Measurements from ENCODE around the gene TMOD1. TPM values are rescaled to one million over a fixed set of nuclear protein-coding genes. Genes with fewer than 3 reads are reported as not detected.
"Not testable (repeated sequence)": the region's sequence is repeated elsewhere in the genome, so short reads cannot be mapped to it uniquely, and the experiment has no call there.

Gene TMOD1
- total and polyA plus RNA-seq, 2 of the 8 experiments (the other 6 are each of a cell fraction or from before 2014, with no cell fraction given), result 0.17 to 0.88 TPM

DNA sequence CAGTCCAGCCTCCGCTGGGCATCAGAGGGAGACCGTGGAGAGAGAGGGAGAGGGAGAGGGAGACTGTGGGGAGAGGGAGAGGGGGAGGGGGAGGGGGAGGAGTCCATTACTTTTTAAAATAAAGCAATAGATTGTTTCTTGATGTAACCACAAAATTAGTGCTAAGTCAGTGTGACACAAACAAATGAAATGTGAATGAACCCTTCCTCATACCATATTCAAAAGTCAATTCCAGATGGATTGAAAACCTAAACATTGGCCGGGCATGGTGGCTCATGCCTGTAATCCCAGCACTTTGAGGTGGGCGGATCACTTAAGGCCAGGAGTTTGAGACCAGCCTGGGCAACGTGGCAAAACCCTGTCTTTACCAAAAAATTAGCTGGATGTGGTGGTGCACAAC, 2.6 kb upstream of the TMOD1 start:
- H3K23ac ChIP-seq (ENCODE audit: insufficient read length); H2BK20ac ChIP-seq (ENCODE audit: low read length); H3K4me1 ChIP-seq (replicated peaks in 1 of 4; ENCODE audit: control insufficient read depth in 3 of 4, insufficient read depth in 4 of 4, low read length in 3 of 4); H3K79me2 ChIP-seq (ENCODE audit: control insufficient read depth in 1 of 2, insufficient read depth in 2 of 2, low read length in 2 of 2); H2BK15ac ChIP-seq (ENCODE audit: low read length); H2AK5ac ChIP-seq (ENCODE audit: low read depth, low read length); H2BK5ac ChIP-seq (ENCODE audit: low read depth, low read length); H3K4me2 ChIP-seq (ENCODE audit: insufficient read depth in 1 of 2, low read depth in 2 of 2, low read length in 2 of 2); H4K20me1 ChIP-seq (replicated peaks in 1 of 2; ENCODE audit: control insufficient read depth in 1 of 2, insufficient read depth in 2 of 2, low read length in 2 of 2); H4K91ac ChIP-seq (replicated peaks; ENCODE audit: insufficient read length, low read length); H3K36me3 ChIP-seq (ENCODE audit: control insufficient read depth in 2 of 4, insufficient read depth in 4 of 4, low read length in 3 of 4); H3K4ac ChIP-seq (replicated peaks; ENCODE audit: insufficient read length, low read depth, low read length); H3K4me3 ChIP-seq (ENCODE audit: extremely low read depth in 1 of 4, insufficient read depth in 2 of 4, low read depth in 3 of 4, low read length in 4 of 4); DNase-seq (ENCODE audit: low read depth in 1 of 2, low spot score in 2 of 2); H3K14ac ChIP-seq (ENCODE audit: insufficient read length); CTCF ChIA-PET (ENCODE audit: partially characterized antibody); POLR2A ChIA-PET (ENCODE audit: partially characterized antibody); H2AFZ ChIP-seq (ENCODE audit: low read length); H3K9ac ChIP-seq (replicated peaks in 1 of 4; ENCODE audit: extremely low read depth in 1 of 4, low read depth in 3 of 4, low read length in 3 of 4); FAIRE-seq; H4K5ac ChIP-seq (ENCODE audit: insufficient read length, low read depth, low read length); H3K18ac ChIP-seq (ENCODE audit: extremely low read depth, low read length); H3K79me1 ChIP-seq (ENCODE audit: low read depth, low read length); H3K56ac ChIP-seq (replicated peaks; ENCODE audit: insufficient read length, low read depth, low read length); H2BK12ac ChIP-seq (ENCODE audit: low read depth, low read length); H3K27ac ChIP-seq (ENCODE audit: low read depth, low read length); H4K8ac ChIP-seq (ENCODE audit: extremely low read depth, insufficient read depth, low read length); H2BK120ac ChIP-seq (replicated peaks; ENCODE audit: low read depth, low read length): not testable (repeated sequence)
- H3K9me3 ChIP-seq (ENCODE audit: insufficient read depth in 2 of 2, low read depth in 1 of 2, low read length in 1 of 2), result peaks cover 0 to 10% of the 10 kb centered on the region in 2 experiments; a peak in 1 of 4 replicates
- peaks cover 33 to 48% (median 42%) of the 10 kb centered on the region in 4 experiments for H3K27me3 ChIP-seq (replicated peaks in 1 of 4; ENCODE audit: control insufficient read depth in 3 of 4, extremely low read depth in 1 of 4, insufficient read depth in 3 of 4, low read length in 3 of 4)
- WGBS, 2 experiments (ENCODE audit: extremely low coverage in 1 of 2, insufficient coverage in 1 of 2, insufficient read length in 1 of 2, insufficient replicate concordance in 2 of 2, low coverage in 1 of 2, low lambda C conversion rate in 2 of 2, missing lambda C conversion rate in 1 of 2), result 68% methylated on average over 3 of the region's 5 CpGs; no CpG with 5 or more reads in 1 of the 2 experiments
- peaks cover 15% of the 10 kb centered on the region for H3K23me2 ChIP-seq (ENCODE audit: low read depth, low read length)

Data from H1 (cell line).